Lung (tissue), 12 donors: ENCODE data around the gene RAB21. TPM values are rescaled to one million over a fixed set of nuclear protein-coding genes. Genes with fewer than 3 reads are reported as not detected.

ENCODE experiments used
- ATAC-seq: fragments of 200-7000 bp; cut with Tn5 transposase; one replicate; pipeline ENCODE4 v1.9.1; 2020; ENCODE audit warnings: moderate number of reproducible peaks; ENCODE audit not compliant: insufficient read depth, low FRiP score
- DNase-seq, 3 donors: peaks; one replicate each; pipeline ENCODE4 v3.0.0-alpha.2; 2013 to 2017
- H3K27ac ChIP-seq, 2 donors: one replicate each; pipeline ENCODE4 v1.5.1; 2013; ENCODE audit warnings: mild to moderate bottlenecking in 2 of 2, moderate library complexity in 2 of 2, control low read depth in 1 of 2, inconsistent platforms in 1 of 2, low read depth in 1 of 2, low read length in 1 of 2
- H3K27me3 ChIP-seq, 3 donors: one replicate each; pipeline ENCODE4 v1.5.1; 2013; ENCODE audit warnings: low read length in 2 of 3; ENCODE audit not compliant: control insufficient read depth in 3 of 3, insufficient read depth in 3 of 3
- H3K36me3 ChIP-seq, 4 donors: one replicate each; pipeline ENCODE4 v1.5.1; 2013; ENCODE audit warnings: low read length in 4 of 4, mild to moderate bottlenecking in 1 of 4, moderate library complexity in 1 of 4; ENCODE audit not compliant: control insufficient read depth in 4 of 4, insufficient read depth in 4 of 4
- H3K4me1 ChIP-seq, 5 donors: one replicate each; pipeline ENCODE4 v1.5.1; 2013; ENCODE audit warnings: low read length in 5 of 5, mild to moderate bottlenecking in 2 of 5, moderate library complexity in 1 of 5; ENCODE audit not compliant: control insufficient read depth in 5 of 5, insufficient read depth in 5 of 5
- H3K4me3 ChIP-seq: one replicate; pipeline ENCODE4 v1.5.1; 2013; ENCODE audit warnings: mild to moderate bottlenecking, control low read depth, moderate library complexity
- H3K9ac ChIP-seq, 2 donors: one replicate each; pipeline ENCODE4 v1.5.1; 2013; ENCODE audit warnings: low read length in 2 of 2, control low read depth in 1 of 2; ENCODE audit not compliant: insufficient read depth in 1 of 2
- H3K9me3 ChIP-seq, 4 donors: one replicate each; pipeline ENCODE4 v1.5.1; 2013; ENCODE audit warnings: low read length in 3 of 4, mild to moderate bottlenecking in 1 of 4, moderate library complexity in 1 of 4; ENCODE audit not compliant: control insufficient read depth in 4 of 4, insufficient read depth in 3 of 4
- WGBS, 2 donors: extraction: QIAGEN DNeasy Blood & Tissue Kit; methylation state at CpG; one replicate each; pipeline ENCODE4 v1.1.7; 2013; 5-methylcytosine and 5-hydroxymethylcytosine counted together
- polyA plus RNA-seq, 2 donors: library from polyadenylated mRNA; stranded (reverse); fragments of 200-250 nt; gene quantifications; one replicate each; pipeline ENCODE4 v1.2.1, GENCODE V29; 2013
- total RNA-seq, 2 donors: library from RNA; depleted of rRNA in 1 of 2; stranded (reverse); fragments of >200 nt in 1 of 2; gene quantifications; one replicate each; pipeline ENCODE4 v1.2.1, GENCODE V29; 2014 to 2021
- TF ChIP-seq, protein P1 (sequence below): IDR thresholded peaks from 2 replicates; pipeline ENCODE4 v1.5.1; 2012; ENCODE audit warnings: mild to moderate bottlenecking; ENCODE audit errors: control extremely low read depth, extremely low read depth
- donor health status: control.
- donor health status: control.
- donor health status: Bipolar disorder and iron deficiency.
- donor health status: healthy.
- donor health status: DM: yes; HTN: yes; CAD: no.

The RAB21 gene
- total and polyA plus RNA-seq, 4 donors = 11.8 to 58.5 (median 50.7) TPM

DNA sequence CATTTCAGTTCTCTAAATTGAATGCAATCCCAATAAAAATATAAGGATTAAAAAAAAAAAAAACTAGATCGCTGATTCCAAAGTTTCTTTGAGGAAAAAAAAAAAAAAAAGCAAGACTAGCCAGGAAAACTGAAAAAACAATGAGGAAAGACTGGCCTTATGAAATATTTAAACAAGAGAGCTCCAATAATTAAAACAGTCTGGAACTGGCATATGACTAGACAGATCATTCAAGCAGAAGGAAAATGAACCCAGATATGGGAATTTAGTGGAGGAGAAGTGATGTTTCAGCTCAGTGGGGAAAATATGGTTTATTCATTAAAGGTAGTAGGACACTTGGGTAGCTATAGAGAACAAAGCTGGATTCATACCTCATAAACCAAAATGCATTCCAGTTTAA, 42.9 kb downstream of the RAB21 start:
- Histone ChIP-seq H3K27ac (no peak overlapping the region), H3K9me3 (no peaks in the 10 kb centered on the region), H3K4me1 (peaks cover 0 to 2% (median 0%) of the 10 kb centered on the region in 5 donors), H3K4me3 (no peak overlapping the region), H3K36me3 (no peaks in the 10 kb centered on the region), H3K27me3 (no peaks in the 10 kb centered on the region), H3K9ac (no peak overlapping the region)
- WGBS, 2 donors = 73 to 86% methylated on average over 1 of the region's 1 CpG
- ATAC-seq (no peak), DNase-seq (no peak)
- TF ChIP-seq, protein P1, sequence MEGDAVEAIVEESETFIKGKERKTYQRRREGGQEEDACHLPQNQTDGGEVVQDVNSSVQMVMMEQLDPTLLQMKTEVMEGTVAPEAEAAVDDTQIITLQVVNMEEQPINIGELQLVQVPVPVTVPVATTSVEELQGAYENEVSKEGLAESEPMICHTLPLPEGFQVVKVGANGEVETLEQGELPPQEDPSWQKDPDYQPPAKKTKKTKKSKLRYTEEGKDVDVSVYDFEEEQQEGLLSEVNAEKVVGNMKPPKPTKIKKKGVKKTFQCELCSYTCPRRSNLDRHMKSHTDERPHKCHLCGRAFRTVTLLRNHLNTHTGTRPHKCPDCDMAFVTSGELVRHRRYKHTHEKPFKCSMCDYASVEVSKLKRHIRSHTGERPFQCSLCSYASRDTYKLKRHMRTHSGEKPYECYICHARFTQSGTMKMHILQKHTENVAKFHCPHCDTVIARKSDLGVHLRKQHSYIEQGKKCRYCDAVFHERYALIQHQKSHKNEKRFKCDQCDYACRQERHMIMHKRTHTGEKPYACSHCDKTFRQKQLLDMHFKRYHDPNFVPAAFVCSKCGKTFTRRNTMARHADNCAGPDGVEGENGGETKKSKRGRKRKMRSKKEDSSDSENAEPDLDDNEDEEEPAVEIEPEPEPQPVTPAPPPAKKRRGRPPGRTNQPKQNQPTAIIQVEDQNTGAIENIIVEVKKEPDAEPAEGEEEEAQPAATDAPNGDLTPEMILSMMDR = no peak

DNA sequence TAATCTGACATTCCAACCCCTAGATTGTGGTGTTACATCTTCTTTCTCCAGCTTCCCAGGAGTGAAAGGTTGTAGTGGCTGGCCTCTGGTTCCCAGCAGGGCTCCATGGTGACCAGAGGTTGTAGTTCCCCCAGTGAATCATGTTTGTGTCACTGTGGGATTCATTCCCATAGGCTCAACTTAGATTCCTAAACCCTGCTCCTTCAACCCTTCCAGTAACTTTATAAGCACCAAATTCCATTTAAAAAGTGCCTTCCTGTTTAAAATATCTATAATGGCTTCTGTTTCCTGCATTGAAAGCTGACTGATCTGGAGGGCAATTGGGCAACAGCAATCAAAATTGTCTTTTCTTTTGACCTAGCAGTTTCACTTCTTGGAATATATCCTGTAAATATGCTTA, 44.4 kb downstream of the RAB21 start:
- no peaks in the 10 kb centered on the region for H3K27me3 ChIP-seq
- no peaks in the 10 kb centered on the region for H3K9me3 ChIP-seq
- ATAC-seq (peak; percentile 41), DNase-seq (peak in 1 of 3 donors; percentile 11)
- no peaks in the 10 kb centered on the region for H3K36me3 ChIP-seq
- TF ChIP-seq, protein P1 = no peak
- H3K27ac ChIP-seq = peak overlapping the region in 1 of 2 donors; percentile 71
- H3K4me1 ChIP-seq = peaks cover 0 to 2% (median 0%) of the 10 kb centered on the region in 5 donors
- H3K9ac ChIP-seq = no peak overlapping the region
- H3K4me3 ChIP-seq = no peak overlapping the region

DNA sequence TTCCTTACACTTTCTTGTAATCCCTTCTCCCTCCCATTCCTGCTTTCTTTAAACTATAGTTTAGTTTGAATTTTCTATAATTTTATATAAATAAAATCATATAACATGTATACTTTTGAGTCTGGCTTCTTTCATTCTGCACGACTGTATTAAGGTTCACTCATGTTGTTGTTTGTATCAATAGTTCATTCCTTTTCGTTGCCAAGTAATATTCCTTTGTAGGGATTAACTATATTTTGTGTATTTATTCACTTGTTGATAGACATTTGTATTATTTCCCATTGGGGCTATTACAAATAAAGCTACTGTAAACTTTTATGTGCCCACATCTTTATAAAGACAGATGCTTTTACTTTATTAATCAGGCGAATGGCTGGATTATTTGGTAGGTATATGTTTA, 45.5 kb downstream of the RAB21 start:
- Histone ChIP-seq H3K27ac (no peak overlapping the region), H3K36me3 (no peaks in the 10 kb centered on the region), H3K9ac (no peak overlapping the region), H3K27me3 (no peaks in the 10 kb centered on the region), H3K9me3 (no peaks in the 10 kb centered on the region), H3K4me3 (no peak overlapping the region), H3K4me1 (peaks cover 0 to 2% (median 0%) of the 10 kb centered on the region in 5 donors)
- ATAC-seq = no peak
- TF ChIP-seq, protein P1 = no peak
- DNase-seq = no peak
- WGBS, 2 donors = 95 to 97% methylated on average over 3 of the region's 3 CpGs

DNA sequence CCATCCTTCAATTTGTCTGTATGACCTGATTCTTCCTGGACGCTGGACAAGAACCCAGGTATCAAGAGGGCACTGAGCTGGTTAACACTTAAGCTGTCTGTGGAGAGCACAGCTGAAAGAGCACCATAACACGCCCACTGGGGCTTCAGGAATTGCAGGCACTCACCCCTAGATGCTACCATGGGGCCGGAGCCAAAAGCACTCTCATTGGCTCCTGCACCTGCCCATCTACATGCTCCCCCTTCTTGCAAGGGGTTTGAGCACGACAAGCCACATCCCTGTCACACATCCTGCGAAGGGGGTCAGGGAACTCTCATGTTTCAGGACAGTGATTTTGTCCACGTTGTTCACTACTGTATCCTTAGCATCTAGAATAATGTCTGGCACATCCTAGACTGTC, 49.8 kb downstream of the RAB21 start:
- H3K27ac ChIP-seq = no peak overlapping the region
- no peaks in the 10 kb centered on the region for H3K4me1 ChIP-seq
- no peaks in the 10 kb centered on the region for H3K9me3 ChIP-seq
- no peak for DNase-seq
- H3K36me3 ChIP-seq = no peaks in the 10 kb centered on the region
- TF ChIP-seq, protein P1 = no peak
- no peaks in the 10 kb centered on the region for H3K27me3 ChIP-seq
- no peak overlapping the region for H3K4me3 ChIP-seq
- H3K9ac ChIP-seq = no peak overlapping the region
- WGBS, 2 donors = 66 to 74% methylated on average over 6 of the region's 6 CpGs
- no peak for ATAC-seq
